Loucy (cell line): ENCODE results near the gene PTPRK.

ENCODE experiments used
- H2AFZ ChIP-seq: fragments of 200-600 bp; sonication (generic); 2 replicates; pipeline ENCODE4 v1.6.0; 2016; ENCODE audit warnings: antibody characterized with exemption, mild to moderate bottlenecking, low read length, moderate library complexity
- H3F3A ChIP-seq: fragments of 200-600 bp; 2 replicates; pipeline ENCODE4 v1.6.0; 2016; ENCODE audit warnings: antibody characterized with exemption, low read depth, mild to moderate bottlenecking
- H3K27me3 ChIP-seq: fragments of 200-600 bp; sonication (generic); 2 replicates; pipeline ENCODE4 v1.6.1; 2014; ENCODE audit warnings: low read length, mild to moderate bottlenecking; ENCODE audit not compliant: insufficient read depth, poor library complexity, severe bottlenecking
- H3K36me3 ChIP-seq: fragments of 200-600 bp; sonication (generic); 2 replicates; pipeline ENCODE4 v1.6.1; 2016; ENCODE audit warnings: low read length; ENCODE audit not compliant: insufficient read depth
- H3K4me1 ChIP-seq: fragments of 200-600 bp; sonication (generic); 2 replicates; pipeline ENCODE4 v1.5.1; 2014; ENCODE audit warnings: low read length, mild to moderate bottlenecking; ENCODE audit not compliant: insufficient read depth, poor library complexity, severe bottlenecking
- H3K4me2 ChIP-seq: fragments of 200-600 bp; sonication (generic); 2 replicates; pipeline ENCODE4 v1.6.0; 2014; ENCODE audit warnings: antibody characterized with exemption, low read length, low read depth, mild to moderate bottlenecking; ENCODE audit not compliant: poor library complexity, severe bottlenecking
- H3K4me3 ChIP-seq: fragments of 200-600 bp; sonication (generic); 2 replicates; pipeline ENCODE4 v1.5.1; 2014; ENCODE audit warnings: low read length, mild to moderate bottlenecking, mixed read lengths; ENCODE audit not compliant: poor library complexity, severe bottlenecking
- H3K79me2 ChIP-seq: fragments of 200-600 bp; sonication (generic); 2 replicates; pipeline ENCODE4 v1.6.1; 2014; ENCODE audit warnings: low read length; ENCODE audit not compliant: insufficient read depth
- H3K9ac ChIP-seq: fragments of 200-600 bp; sonication (generic); 2 replicates; pipeline ENCODE4 v1.6.0; 2014; ENCODE audit warnings: mild to moderate bottlenecking, low read depth, low read length, moderate library complexity; ENCODE audit not compliant: poor library complexity, severe bottlenecking
- H3K9me2 ChIP-seq: fragments of 200-600 bp; sonication (generic); replicated peaks from 2 replicates; pipeline ENCODE4 v1.6.1; 2016; ENCODE audit warnings: low read depth, low read length, mixed read lengths
- H3K9me3 ChIP-seq: fragments of 200-600 bp; sonication (generic); 2 replicates; pipeline ENCODE4 v1.6.1; 2014; ENCODE audit warnings: mild to moderate bottlenecking, antibody characterized with exemption, low read length, low read depth; ENCODE audit not compliant: insufficient read depth
- H4K20me1 ChIP-seq: fragments of 200-600 bp; sonication (generic); 2 replicates; pipeline ENCODE4 v1.6.0; 2014; ENCODE audit warnings: antibody characterized with exemption, low read length, mild to moderate bottlenecking; ENCODE audit not compliant: insufficient read depth, poor library complexity, severe bottlenecking
- EZH2phosphoT487 ChIP-seq: fragments of 200-600 bp; IDR thresholded peaks from 2 replicates; pipeline ENCODE4 v1.6.1; 2018; ENCODE audit warnings: antibody characterized with exemption, mild to moderate bottlenecking, moderate library complexity, borderline replicate concordance
- TF ChIP-seq, protein P1 (sequence below): fragments of 200-600 bp; sonication (generic); conservative IDR thresholded peaks from 2 replicates; pipeline ENCODE4 v1.5.1; 2014; ENCODE audit warnings: mild to moderate bottlenecking, antibody characterized with exemption, low read length

The PTPRK gene

DNA sequence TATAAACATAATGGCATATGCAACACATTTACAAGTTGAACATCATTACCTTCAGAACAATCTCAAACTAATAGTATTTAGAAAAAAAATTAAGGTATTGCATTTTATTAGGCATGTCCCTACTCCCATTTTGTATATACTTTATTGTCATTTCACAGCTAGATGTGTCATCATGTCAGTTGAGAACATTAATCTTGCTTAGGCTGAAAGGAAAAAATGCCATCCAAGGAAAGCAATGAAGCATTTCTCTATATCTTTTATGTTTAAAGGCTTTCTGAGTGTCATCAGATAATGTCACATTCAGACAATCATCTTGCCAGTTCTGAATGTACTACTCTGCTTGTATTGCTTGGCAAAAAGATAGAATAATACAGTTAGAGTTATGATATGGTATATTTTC lies 390.7 kb downstream of the PTPRK start:
- Histone ChIP-seq H3F3A (no peaks in the 10 kb centered on the region), H3K9me3 (no peaks in the 10 kb centered on the region), H3K9ac (no peak overlapping the region), H3K4me2 (no peak overlapping the region), H3K36me3 (no peaks in the 10 kb centered on the region), H3K4me3 (no peak overlapping the region), H3K9me2 (no peaks in the 10 kb centered on the region), H3K27me3 (no peaks in the 10 kb centered on the region), H3K79me2 (no peaks in the 10 kb centered on the region), H4K20me1 (no peaks in the 10 kb centered on the region), H3K4me1 (no peaks in the 10 kb centered on the region), H2AFZ (no peak overlapping the region)
- TF ChIP-seq, protein P1, sequence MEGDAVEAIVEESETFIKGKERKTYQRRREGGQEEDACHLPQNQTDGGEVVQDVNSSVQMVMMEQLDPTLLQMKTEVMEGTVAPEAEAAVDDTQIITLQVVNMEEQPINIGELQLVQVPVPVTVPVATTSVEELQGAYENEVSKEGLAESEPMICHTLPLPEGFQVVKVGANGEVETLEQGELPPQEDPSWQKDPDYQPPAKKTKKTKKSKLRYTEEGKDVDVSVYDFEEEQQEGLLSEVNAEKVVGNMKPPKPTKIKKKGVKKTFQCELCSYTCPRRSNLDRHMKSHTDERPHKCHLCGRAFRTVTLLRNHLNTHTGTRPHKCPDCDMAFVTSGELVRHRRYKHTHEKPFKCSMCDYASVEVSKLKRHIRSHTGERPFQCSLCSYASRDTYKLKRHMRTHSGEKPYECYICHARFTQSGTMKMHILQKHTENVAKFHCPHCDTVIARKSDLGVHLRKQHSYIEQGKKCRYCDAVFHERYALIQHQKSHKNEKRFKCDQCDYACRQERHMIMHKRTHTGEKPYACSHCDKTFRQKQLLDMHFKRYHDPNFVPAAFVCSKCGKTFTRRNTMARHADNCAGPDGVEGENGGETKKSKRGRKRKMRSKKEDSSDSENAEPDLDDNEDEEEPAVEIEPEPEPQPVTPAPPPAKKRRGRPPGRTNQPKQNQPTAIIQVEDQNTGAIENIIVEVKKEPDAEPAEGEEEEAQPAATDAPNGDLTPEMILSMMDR: no peak
- no peak for TF ChIP-seq EZH2phosphoT487

DNA sequence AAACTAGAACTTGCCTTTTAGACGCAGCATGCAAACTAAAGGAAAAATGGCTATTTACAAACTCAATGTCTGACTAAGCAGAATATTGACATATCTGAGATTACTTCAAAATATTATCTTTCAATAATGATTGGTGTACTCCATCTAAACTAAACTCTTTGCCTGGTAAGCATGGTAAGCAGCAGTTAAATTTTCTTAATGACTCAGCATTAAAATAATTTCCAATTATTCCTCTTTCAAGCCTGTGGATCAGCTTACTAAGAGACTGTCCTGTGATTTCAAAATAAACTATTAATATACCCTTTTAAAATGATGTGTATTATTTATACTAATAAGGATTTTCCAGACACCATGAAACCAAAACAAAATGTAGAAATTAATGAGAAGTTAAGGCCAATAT lies 392.7 kb downstream of the PTPRK start:
- Histone ChIP-seq H3K9ac (no peak overlapping the region), H3K4me2 (no peak overlapping the region), H3K27me3 (no peaks in the 10 kb centered on the region), H3K36me3 (no peaks in the 10 kb centered on the region), H3F3A (no peaks in the 10 kb centered on the region), H4K20me1 (no peaks in the 10 kb centered on the region), H3K4me1 (no peaks in the 10 kb centered on the region), H3K4me3 (no peak overlapping the region), H2AFZ (no peak overlapping the region), H3K9me2 (no peaks in the 10 kb centered on the region), H3K9me3 (no peaks in the 10 kb centered on the region), H3K79me2 (no peaks in the 10 kb centered on the region)
- TF ChIP-seq, protein P1: no peak
- TF ChIP-seq EZH2phosphoT487: no peak

DNA sequence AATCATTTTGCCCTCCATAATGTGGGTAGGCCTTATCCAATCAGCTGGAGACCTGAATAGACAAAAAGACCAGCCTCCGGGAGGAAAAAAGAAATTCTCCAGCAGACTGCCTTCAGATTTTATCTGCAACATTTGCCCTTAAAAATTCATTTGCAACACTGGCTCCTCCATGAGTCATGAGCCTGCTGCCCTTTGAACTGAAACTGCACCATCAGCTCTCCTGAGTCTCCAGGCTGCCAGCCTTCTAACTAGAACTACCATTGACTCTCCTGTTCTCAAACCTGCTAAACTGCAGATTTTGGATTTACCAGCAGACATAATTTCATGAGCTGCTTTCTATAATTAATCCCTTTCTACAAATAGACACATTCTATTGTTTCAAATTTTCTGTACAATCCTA lies 395.7 kb downstream of the PTPRK start:
- no peaks in the 10 kb centered on the region for H3K36me3 ChIP-seq
- H3K9ac ChIP-seq: no peak overlapping the region
- H3K27me3 ChIP-seq: no peaks in the 10 kb centered on the region
- no peak overlapping the region for H3K4me2 ChIP-seq
- H3K4me1 ChIP-seq: no peaks in the 10 kb centered on the region
- no peaks in the 10 kb centered on the region for H3K79me2 ChIP-seq
- H3K9me2 ChIP-seq: no peaks in the 10 kb centered on the region
- no peaks in the 10 kb centered on the region for H3K9me3 ChIP-seq
- no peak overlapping the region for H2AFZ ChIP-seq
- no peaks in the 10 kb centered on the region for H4K20me1 ChIP-seq
- no peaks in the 10 kb centered on the region for H3F3A ChIP-seq
- no peak for TF ChIP-seq EZH2phosphoT487
- TF ChIP-seq, protein P1: no peak
- no peak overlapping the region for H3K4me3 ChIP-seq
